ENCODE results near the gene CEP89. TPM values are rescaled to one million over a fixed set of nuclear protein-coding genes. Genes with fewer than 3 reads are reported as not detected.
"Not testable (repeated sequence)": the region's sequence is repeated elsewhere in the genome, so short reads cannot be mapped to it uniquely, and the experiment has no call there.

Gene CEP89
- total RNA-seq, 4 donors from 2014 or later: 3.4 to 20.9 (median 9.5) TPM

DNA sequence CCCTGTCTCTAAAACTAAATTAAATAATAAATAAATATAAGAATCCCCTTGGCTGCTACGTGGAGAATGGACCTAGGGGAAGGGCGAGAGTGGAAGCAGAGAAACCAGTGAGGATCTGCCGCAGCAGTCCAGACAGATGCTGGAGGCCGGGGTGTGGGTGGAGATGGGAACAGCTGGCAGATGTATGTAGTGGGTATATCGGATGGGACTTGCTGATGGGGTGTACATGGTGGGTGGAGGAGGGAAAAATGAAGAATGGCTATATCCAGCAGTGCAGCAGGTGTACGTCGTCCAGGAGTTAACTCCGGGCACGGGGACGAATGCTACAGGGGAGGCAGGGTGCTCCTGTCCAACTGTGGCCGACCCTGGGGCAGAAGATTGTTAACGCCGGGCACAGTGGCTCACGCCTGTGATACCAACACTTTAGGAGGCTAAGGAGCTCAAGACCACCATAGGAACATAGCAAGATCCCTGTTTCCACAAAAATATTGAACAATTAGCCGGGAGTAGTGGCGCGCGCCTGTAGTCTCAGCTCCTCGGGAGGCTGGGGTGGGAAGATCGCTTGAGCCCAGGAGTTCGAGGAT, 654 bp downstream of the CEP89 start:
- in situ Hi-C loops (cut with MboI; ENCODE audit: low sequenced_read_pairs in 4 of 4): loop anchor here in 1 of 4 donors (10.0 kb wide), 1 partner anchor 154 kb away; no protein-coding TSS in a partner anchor
- Histone ChIP-seq H3K27ac (peak overlapping the region in 3 of 4 donors; percentile 61 to 62 (median 62)), H3K9me3 (no peaks in the 10 kb centered on the region), H3K36me3 (no peaks in the 10 kb centered on the region), H3K27me3 (no peaks in the 10 kb centered on the region), H3K4me1 (peaks cover 8 to 13% of the 10 kb centered on the region in 2 donors), H3K4me3 (peak overlapping the region; percentile 65 to 96 (median 84))
- TF ChIP-seq POLR2A (IDR thresholded peaks at IDR 0.05) (no peak), CTCF (IDR thresholded peaks at IDR 0.05 in 4 of 5, conservative IDR thresholded peaks at IDR 0.05 in 1 of 5) (no peak)
- ATAC-seq: no peak
- DNase-seq: no peak
- intact Hi-C loops (cut with DNase I; ENCODE audit: low total_unique reads): loop anchor here (5.0 kb wide), 2 partner anchors 111 to 206 kb away; partner anchors contain the start of gene GPATCH1

GRCh38 chr19:32969549-32969948, 2.2 kb downstream of the CEP89 start:
- no peaks in the 10 kb centered on the region for H3K9me3 ChIP-seq
- in situ Hi-C loops (cut with MboI; ENCODE audit: low sequenced_read_pairs in 4 of 4): no loop called here
- H3K4me1 ChIP-seq: peaks cover 8 to 13% of the 10 kb centered on the region in 2 donors
- ATAC-seq (no peak), DNase-seq (no peak)
- peaks cover 4 to 9% of the 10 kb centered on the region in 2 donors for H3K36me3 ChIP-seq
- no peak overlapping the region for H3K27ac ChIP-seq
- H3K27me3 ChIP-seq: no peaks in the 10 kb centered on the region
- intact Hi-C loops (cut with DNase I; ENCODE audit: low total_unique reads): no loop called here
- TF ChIP-seq CTCF (IDR thresholded peaks at IDR 0.05 in 4 of 5, conservative IDR thresholded peaks at IDR 0.05 in 1 of 5) (no peak), POLR2A (IDR thresholded peaks at IDR 0.05) (no peak)
- H3K4me3 ChIP-seq: no peak overlapping the region

- intact Hi-C loops (cut with DNase I; ENCODE audit: low total_unique reads): no loop called here
- TF ChIP-seq POLR2A (IDR thresholded peaks at IDR 0.05) (no peak), CTCF (IDR thresholded peaks at IDR 0.05 in 4 of 5, conservative IDR thresholded peaks at IDR 0.05 in 1 of 5) (no peak)
- in situ Hi-C loops (cut with MboI; ENCODE audit: low sequenced_read_pairs in 4 of 4): no loop called here
- no peak overlapping the region for H3K4me3 ChIP-seq
- H3K27me3 ChIP-seq: no peaks in the 10 kb centered on the region
- no peak overlapping the region for H3K27ac ChIP-seq
- ATAC-seq (no peak), DNase-seq (no peak)
- peaks cover 4 to 28% of the 10 kb centered on the region in 2 donors for H3K36me3 ChIP-seq
- H3K4me1 ChIP-seq: peaks cover 8 to 13% of the 10 kb centered on the region in 2 donors
- H3K9me3 ChIP-seq: no peaks in the 10 kb centered on the region
These were observed 5.0 kb downstream of the CEP89 start for GRCh38 chr19:32966750-32967149.

DNA sequence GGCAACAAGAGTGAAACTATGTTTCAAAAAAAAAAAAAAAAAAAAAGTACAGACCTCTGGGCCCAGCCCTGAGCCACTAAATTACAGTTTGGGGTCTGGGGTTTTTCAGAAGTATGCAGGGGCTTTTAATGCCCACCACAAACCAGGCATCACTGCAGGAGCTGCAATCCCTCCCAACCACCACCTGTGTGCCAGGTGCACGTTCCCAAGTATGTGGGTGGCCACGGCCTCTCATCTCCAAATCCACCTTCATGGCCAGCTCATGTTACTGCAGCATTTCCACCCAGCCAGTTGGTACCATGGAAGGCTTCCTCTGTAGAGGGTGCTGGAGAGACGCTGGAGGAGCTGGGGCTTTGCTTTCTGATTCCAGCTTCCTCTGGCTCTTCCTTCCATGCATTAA, 26.5 kb downstream of the CEP89 start:
- Histone ChIP-seq H3K4me3 (no peak overlapping the region), H3K9me3 (no peaks in the 10 kb centered on the region), H3K27me3 (no peaks in the 10 kb centered on the region), H3K4me1 (no peaks in the 10 kb centered on the region), H3K36me3 (peaks cover 0 to 40% of the 10 kb centered on the region in 2 donors), H3K27ac (no peak overlapping the region)
- DNase-seq (no peak), ATAC-seq (no peak)
- no peak for TF ChIP-seq POLR2A (IDR thresholded peaks at IDR 0.05)
- TF ChIP-seq CTCF (IDR thresholded peaks at IDR 0.05 in 4 of 5, conservative IDR thresholded peaks at IDR 0.05 in 1 of 5): no peak
- in situ Hi-C loops (cut with MboI; ENCODE audit: low sequenced_read_pairs in 4 of 4): no loop called here
- intact Hi-C loops (cut with DNase I; ENCODE audit: low total_unique reads): no loop called here

DNA sequence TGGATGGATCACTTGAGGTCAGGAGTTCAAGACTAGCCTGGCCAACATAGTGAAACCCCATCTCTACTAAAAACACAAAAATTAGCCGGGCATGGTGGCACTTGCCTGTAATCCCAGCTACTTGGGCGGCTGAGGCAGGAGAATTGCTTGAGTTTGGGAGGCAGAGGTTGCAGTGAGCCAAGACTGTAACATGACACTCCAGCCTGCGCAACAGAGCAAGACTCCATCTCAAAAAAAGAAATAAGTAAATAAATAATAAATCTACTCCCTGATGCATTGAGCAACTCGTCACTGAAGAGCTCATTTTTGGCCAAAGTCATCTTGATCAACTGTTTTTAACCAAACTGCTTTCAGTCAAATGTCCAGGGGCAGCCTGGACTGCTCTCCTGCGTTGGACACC, 30.5 kb downstream of the CEP89 start:
- in situ Hi-C loops (cut with MboI; ENCODE audit: low sequenced_read_pairs in 4 of 4); H3K4me1 ChIP-seq; H3K4me3 ChIP-seq; H3K27me3 ChIP-seq; H3K9me3 ChIP-seq; DNase-seq; intact Hi-C loops (cut with DNase I; ENCODE audit: low total_unique reads); ATAC-seq; H3K27ac ChIP-seq: not testable (repeated sequence)
- peaks cover 0 to 48% of the 10 kb centered on the region in 2 donors for H3K36me3 ChIP-seq
